ENCODE results near the gene IGF2.

Gene IGF2

GRCh38 chr11:2091786-2092463 lies 47.3 kb downstream of the IGF2 start:
- DNase-seq (ENCODE audit: low read depth in 2 of 2): no peak

GRCh38 chr11:2091112-2091746 lies 48.0 kb downstream of the IGF2 start:
- DNase-seq (ENCODE audit: low read depth in 2 of 2): no peak

- DNase-seq (ENCODE audit: low read depth in 2 of 2): no peak
Observed at GRCh38 chr11:2090172-2091111, 48.7 kb downstream of the IGF2 start.

- DNase-seq (ENCODE audit: low read depth in 2 of 2): peak; percentile 11 to 21
Observed at GRCh38 chr11:2089536-2090165, 49.5 kb downstream of the IGF2 start.

GRCh38 chr11:2088746-2089535 lies 50.2 kb downstream of the IGF2 start:
- DNase-seq (ENCODE audit: low read depth in 2 of 2): no peak

DNA sequence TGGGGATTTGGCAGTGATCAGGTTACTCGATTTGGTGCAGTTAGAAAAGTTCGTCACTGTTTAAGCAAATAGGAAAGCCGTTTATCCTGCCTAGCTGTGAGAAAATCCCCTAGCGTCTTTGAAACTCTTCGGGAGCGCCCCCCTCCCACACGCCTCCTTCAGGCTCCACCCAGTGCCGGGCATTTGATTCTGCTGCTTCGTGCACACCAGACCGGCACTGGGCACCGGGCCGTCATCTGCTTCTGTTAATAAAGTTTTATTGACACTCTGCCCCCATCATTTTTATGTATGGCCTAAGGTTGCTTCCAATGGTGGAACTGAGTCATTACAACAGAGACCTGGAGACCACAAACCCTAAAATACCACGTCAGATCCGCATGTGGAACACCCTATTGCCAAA lies 50.9 kb downstream of the IGF2 start:
- DNase-seq (ENCODE audit: low read depth in 2 of 2): no peak

DNA sequence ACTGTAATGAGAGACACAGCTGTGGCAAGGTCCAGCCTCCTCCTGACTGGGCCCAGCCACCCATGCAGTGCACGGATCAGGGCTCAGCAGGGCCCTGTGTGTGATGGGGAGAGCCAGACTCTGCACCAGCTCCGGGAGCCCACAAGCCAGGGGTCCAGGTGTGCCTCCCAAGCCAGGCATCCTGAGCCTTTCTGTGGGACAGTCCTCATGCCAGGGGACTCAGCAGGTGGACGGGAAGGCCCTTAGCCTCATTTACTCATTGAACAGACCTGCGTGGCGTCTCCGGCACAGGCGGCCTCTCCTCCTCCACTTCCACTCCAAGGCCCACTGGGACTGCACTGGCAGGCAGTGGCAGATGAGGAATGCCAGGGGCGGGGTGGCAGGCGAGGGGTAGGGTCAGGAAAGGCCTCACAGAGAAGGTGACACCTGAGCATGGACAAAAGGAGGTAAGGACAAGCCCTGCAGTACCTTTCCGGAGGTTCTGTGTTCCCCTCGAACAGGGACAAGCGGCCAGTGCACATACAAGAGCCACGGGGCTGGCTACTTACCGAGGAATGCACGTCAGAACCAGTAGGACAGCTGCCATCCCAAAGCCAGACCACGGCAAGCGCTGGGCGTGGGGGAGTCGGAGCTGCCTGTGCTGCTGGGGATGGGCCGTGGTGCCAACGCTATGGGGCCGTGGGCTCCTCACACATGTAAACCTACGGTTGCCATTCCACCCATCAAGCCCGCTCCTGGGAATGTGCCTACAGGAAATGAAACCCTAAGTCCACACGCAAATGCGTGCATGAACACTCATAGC lies 52.7 kb downstream of the IGF2 start:
- DNase-seq (ENCODE audit: low read depth in 2 of 2): no peak

- DNase-seq (ENCODE audit: low read depth in 2 of 2): no peak
Observed at GRCh38 chr11:2085251-2086066, 53.7 kb downstream of the IGF2 start.

- no peak for DNase-seq (ENCODE audit: low read depth in 2 of 2)
Observed at GRCh38 chr11:2084721-2085120, 54.5 kb downstream of the IGF2 start.

Data from stimulated activated CD4-positive, alpha-beta T cell treated with anti-CD3 and anti-CD28 coated beads, Interleukin-15, amount 100 ng/mL, for 48 hours (primary cell).